Keratinocyte (primary cell): Measurements from ENCODE around the gene ODAD4. TPM values are rescaled to one million over a fixed set of nuclear protein-coding genes. Genes with fewer than 3 reads are reported as not detected.

Experiments
- DNase-seq: peaks from one replicate; pipeline ENCODE4 v3.0.0-alpha.2; 2011; ENCODE audit warnings: low read depth, missing footprints, low spot score
- FAIRE-seq: peaks from 2 replicates; lab custom pipeline; 2011; peaks lifted over from hg19 to GRCh38; lab: Jason Lieb, UNC
- H2AFZ ChIP-seq: 2 replicates; pipeline ENCODE4 v1.6.0; 2012; ENCODE audit warnings: low read length, control low read depth, inconsistent platforms; ENCODE audit not compliant: control insufficient read depth
- H3K27ac ChIP-seq: 2 replicates; pipeline ENCODE4 v1.5.1; 2011; ENCODE audit warnings: low read length; ENCODE audit not compliant: control insufficient read depth, insufficient read depth
- H3K27me3 ChIP-seq: 3 replicates; pipeline ENCODE4 v1.6.0; 2011; ENCODE audit warnings: low read length; ENCODE audit not compliant: control insufficient read depth, insufficient read depth; ENCODE audit errors: extremely low read depth
- H3K36me3 ChIP-seq, 2 experiments: 2 replicates in 1 of 2; 3 replicates in 1 of 2; pipeline ENCODE4 v1.5.1; 2011; ENCODE audit warnings: low read length in 2 of 2, mild to moderate bottlenecking in 1 of 2; ENCODE audit not compliant: control insufficient read depth in 2 of 2, insufficient read depth in 2 of 2; ENCODE audit errors: extremely low read depth in 1 of 2
- H3K4me1 ChIP-seq: 3 replicates; pipeline ENCODE4 v1.5.1; 2011; ENCODE audit warnings: low read length; ENCODE audit not compliant: control insufficient read depth, insufficient read depth; ENCODE audit errors: extremely low read depth
- H3K4me2 ChIP-seq: 3 replicates; pipeline ENCODE4 v1.6.0; 2011; ENCODE audit warnings: low read depth, low read length; ENCODE audit not compliant: control insufficient read depth, insufficient read depth; ENCODE audit errors: extremely low read depth
- H3K4me3 ChIP-seq, 3 experiments: fragments of 200-600 bp in 1 of 3; sonication (generic) in 1 of 3; 2 replicates in 2 of 3; 3 replicates in 1 of 3; pipeline ENCODE4 v1.5.1; 2011 to 2016; ENCODE audit warnings: low read length in 3 of 3, mild to moderate bottlenecking in 3 of 3, control low read depth in 2 of 3, inconsistent platforms in 1 of 3, low read depth in 1 of 3, mixed read lengths in 1 of 3, mixed run types in 1 of 3, moderate library complexity in 1 of 3; ENCODE audit not compliant: control insufficient read depth in 2 of 3, insufficient read depth in 2 of 3; ENCODE audit errors: extremely low read depth in 1 of 3
- H3K79me2 ChIP-seq: 2 replicates; pipeline ENCODE4 v1.6.0; 2012; ENCODE audit warnings: low read length; ENCODE audit not compliant: control insufficient read depth, insufficient read depth
- H3K9ac ChIP-seq: 3 replicates; pipeline ENCODE4 v1.6.0; 2011; ENCODE audit warnings: low read length; ENCODE audit not compliant: control insufficient read depth, insufficient read depth; ENCODE audit errors: extremely low read depth
- H3K9me1 ChIP-seq: 3 replicates; pipeline ENCODE4 v1.6.0; 2011; ENCODE audit warnings: low read length; ENCODE audit not compliant: control insufficient read depth, insufficient read depth; ENCODE audit errors: extremely low read depth
- H3K9me3 ChIP-seq: 2 replicates; pipeline ENCODE4 v1.5.1; 2012; ENCODE audit warnings: low read depth, low read length; ENCODE audit not compliant: control insufficient read depth
- H4K20me1 ChIP-seq: 3 replicates; pipeline ENCODE4 v1.6.0; 2011; ENCODE audit warnings: low read length; ENCODE audit not compliant: control insufficient read depth, insufficient read depth; ENCODE audit errors: extremely low read depth
- EZH2 ChIP-seq: IDR thresholded peaks from one replicate; pipeline ENCODE4 v1.6.1; 2012; ENCODE audit warnings: inconsistent platforms, mild to moderate bottlenecking, low read length, moderate library complexity
- dilution Hi-C: fragments of 300-500 bp; cut with MboI; formaldehyde crosslinking; loops from one replicate; pipeline ENCODE4 v1.7.0; 2020; ENCODE audit warnings: low sequenced_read_pairs; ENCODE audit not compliant: extremely low pct_ligation_motif_present
- polyA plus RNA-seq, 5 experiments: library from polyadenylated mRNA; depleted of rRNA in 3 of 5; stranded (reverse) in 3 of 5; stranded (forward) in 1 of 5; unstranded in 1 of 5; fragments of >200 nt; gene quantifications; 1 replicate in 1 of 5; 2 replicates in 3 of 5; 3 replicates in 1 of 5; pipeline versions ENCODE4 v1.2.1 to v1.2.3, GENCODE V29; 2011 to 2012; ENCODE audit warnings: missing spikeins in 2 of 5, low read depth in 1 of 5, low replicate concordance in 1 of 5
- TF ChIP-seq, protein P1 (sequence below), 3 experiments: IDR thresholded peaks in 1 of 3; conservative IDR thresholded peaks in 1 of 3; optimal IDR thresholded peaks in 1 of 3; 2 replicates in 2 of 3; 3 replicates in 1 of 3; pipeline versions ENCODE3 to v1.5.1; 2011; ENCODE audit warnings: low read length in 3 of 3, mild to moderate bottlenecking in 3 of 3, moderate library complexity in 2 of 3, control low read depth in 1 of 3, inconsistent platforms in 1 of 3; ENCODE audit not compliant: insufficient read depth in 2 of 3; ENCODE audit errors: extremely low read depth in 1 of 3

Gene ODAD4
- polyA plus RNA-seq, 1 donor (not counting 4 experiments of a cell fraction or from before 2014, with no cell fraction given) = 0.20 TPM

DNA sequence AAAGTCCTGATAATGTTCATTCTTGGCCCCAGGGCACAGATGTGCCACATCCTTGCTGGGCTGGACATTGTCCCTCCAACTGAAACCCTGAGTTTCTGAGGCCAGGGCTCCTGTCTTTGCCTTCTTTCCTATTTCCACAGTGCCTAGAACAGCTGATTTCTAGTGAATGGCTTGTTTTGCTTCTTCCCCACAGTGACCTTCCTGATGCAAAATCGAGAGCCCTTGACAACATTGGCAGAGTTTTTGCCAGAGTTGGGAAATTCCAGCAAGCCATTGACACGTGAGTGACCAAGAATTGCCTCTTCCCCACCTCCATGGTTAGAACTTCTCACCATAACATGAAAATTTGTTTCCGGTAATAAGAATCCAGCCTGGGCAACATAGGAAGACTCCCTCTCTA lies 14.5 kb downstream of the ODAD4 start:
- H3K79me2 ChIP-seq = no peaks in the 10 kb centered on the region
- FAIRE-seq (no peak), DNase-seq (no peak)
- H4K20me1 ChIP-seq = no peaks in the 10 kb centered on the region
- no peak overlapping the region for H3K4me3 ChIP-seq
- no peaks in the 10 kb centered on the region for H3K9me1 ChIP-seq
- H3K36me3 ChIP-seq = no peaks in the 10 kb centered on the region
- H3K9ac ChIP-seq = no peak overlapping the region
- H3K4me1 ChIP-seq = no peaks in the 10 kb centered on the region
- dilution Hi-C loops = no loop called here
- peaks cover 3% of the 10 kb centered on the region for H3K27me3 ChIP-seq
- no peaks in the 10 kb centered on the region for H3K9me3 ChIP-seq
- TF ChIP-seq EZH2 = no peak
- TF ChIP-seq, protein P1, sequence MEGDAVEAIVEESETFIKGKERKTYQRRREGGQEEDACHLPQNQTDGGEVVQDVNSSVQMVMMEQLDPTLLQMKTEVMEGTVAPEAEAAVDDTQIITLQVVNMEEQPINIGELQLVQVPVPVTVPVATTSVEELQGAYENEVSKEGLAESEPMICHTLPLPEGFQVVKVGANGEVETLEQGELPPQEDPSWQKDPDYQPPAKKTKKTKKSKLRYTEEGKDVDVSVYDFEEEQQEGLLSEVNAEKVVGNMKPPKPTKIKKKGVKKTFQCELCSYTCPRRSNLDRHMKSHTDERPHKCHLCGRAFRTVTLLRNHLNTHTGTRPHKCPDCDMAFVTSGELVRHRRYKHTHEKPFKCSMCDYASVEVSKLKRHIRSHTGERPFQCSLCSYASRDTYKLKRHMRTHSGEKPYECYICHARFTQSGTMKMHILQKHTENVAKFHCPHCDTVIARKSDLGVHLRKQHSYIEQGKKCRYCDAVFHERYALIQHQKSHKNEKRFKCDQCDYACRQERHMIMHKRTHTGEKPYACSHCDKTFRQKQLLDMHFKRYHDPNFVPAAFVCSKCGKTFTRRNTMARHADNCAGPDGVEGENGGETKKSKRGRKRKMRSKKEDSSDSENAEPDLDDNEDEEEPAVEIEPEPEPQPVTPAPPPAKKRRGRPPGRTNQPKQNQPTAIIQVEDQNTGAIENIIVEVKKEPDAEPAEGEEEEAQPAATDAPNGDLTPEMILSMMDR (optimal IDR thresholded peaks at IDR 0.05 in 1 of 3, IDR thresholded peaks at IDR 0.05 in 1 of 3, conservative IDR thresholded peaks at IDR 0.05 in 1 of 3; ENCODE audit: extremely low read depth in 1 of 3, insufficient read depth in 2 of 3, low read length in 3 of 3) = no peak
- no peak overlapping the region for H3K4me2 ChIP-seq
- no peak overlapping the region for H2AFZ ChIP-seq
- no peak overlapping the region for H3K27ac ChIP-seq

DNA sequence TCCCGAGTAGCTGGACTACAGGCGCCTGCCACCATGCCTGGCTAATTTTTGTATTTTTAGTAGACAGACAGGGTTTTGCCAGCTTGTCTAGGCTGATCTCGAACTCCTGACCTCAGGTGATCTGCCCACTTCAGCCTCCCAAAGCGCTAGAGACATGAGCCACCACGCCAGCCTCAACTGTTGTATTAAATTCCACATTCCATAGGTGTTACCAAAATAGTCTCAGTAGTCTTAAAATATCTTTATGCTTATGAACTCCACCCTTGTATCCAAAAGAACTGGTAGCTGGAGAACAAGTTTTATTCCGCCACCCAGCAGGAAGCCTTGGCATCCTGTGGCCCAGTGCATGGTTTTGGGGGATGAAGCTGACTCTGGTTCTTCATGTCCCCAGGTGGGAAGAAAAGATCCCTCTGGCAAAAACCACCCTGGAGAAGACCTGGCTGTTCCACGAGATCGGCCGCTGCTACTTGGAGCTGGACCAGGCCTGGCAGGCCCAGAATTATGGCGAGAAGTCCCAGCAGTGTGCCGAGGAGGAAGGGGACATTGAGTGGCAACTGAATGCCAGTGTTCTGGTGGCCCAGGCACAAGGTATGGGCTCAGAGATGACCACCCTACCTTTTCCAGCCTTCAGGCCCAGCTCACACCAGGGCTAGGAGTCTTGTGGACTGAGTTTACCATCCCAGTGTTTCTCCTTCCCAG lies 18.5 kb downstream of the ODAD4 start:
- H3K27ac ChIP-seq = no peak overlapping the region
- no peak for FAIRE-seq
- no peaks in the 10 kb centered on the region for H4K20me1 ChIP-seq
- H3K27me3 ChIP-seq = no peaks in the 10 kb centered on the region
- no peak for DNase-seq
- no peaks in the 10 kb centered on the region for H3K9me1 ChIP-seq
- H3K4me3 ChIP-seq = no peak overlapping the region
- TF ChIP-seq EZH2 = no peak
- TF ChIP-seq, protein P1 (optimal IDR thresholded peaks at IDR 0.05 in 1 of 3, IDR thresholded peaks at IDR 0.05 in 1 of 3, conservative IDR thresholded peaks at IDR 0.05 in 1 of 3; ENCODE audit: extremely low read depth in 1 of 3, insufficient read depth in 2 of 3, low read length in 3 of 3) = no peak
- dilution Hi-C loops = no loop called here
- no peaks in the 10 kb centered on the region for H3K79me2 ChIP-seq
- H3K4me2 ChIP-seq = no peak overlapping the region
- H3K4me1 ChIP-seq = no peaks in the 10 kb centered on the region
- no peaks in the 10 kb centered on the region for H3K9me3 ChIP-seq
- peak overlapping the region; percentile 35 for H2AFZ ChIP-seq
- H3K9ac ChIP-seq = no peak overlapping the region
- H3K36me3 ChIP-seq = no peaks in the 10 kb centered on the region
